ENCODE data around the gene ZNF775.

The ZNF775 gene

GRCh38 chr7:150378853-150379440, at the start of gene ZNF775:
Gene ZNF775 (plus strand): TSS chr7:150379330. CDS start chr7:150388471, 9,141 bp downstream.
- DNase-seq, result peak; percentile 96

- no peak for DNase-seq
These were observed 49.6 kb upstream of the ZNF775 start for GRCh38 chr7:150329331-150330120.

- DNase-seq, result no peak
These were observed 48.8 kb upstream of the ZNF775 start for GRCh38 chr7:150330211-150330885.

- no peak for DNase-seq
These were observed 46.1 kb upstream of the ZNF775 start for GRCh38 chr7:150332852-150333635.

GRCh38 chr7:150333659-150334058, 45.5 kb upstream of the ZNF775 start:
- no peak for DNase-seq

- DNase-seq, result no peak
These were observed 45.0 kb upstream of the ZNF775 start for GRCh38 chr7:150334108-150334507.

GRCh38 chr7:150335108-150335773, 43.9 kb upstream of the ZNF775 start:
- DNase-seq, result no peak

GRCh38 chr7:150335774-150336112, 43.4 kb upstream of the ZNF775 start:
- DNase-seq, result no peak

GRCh38 chr7:150336746-150337145, 42.4 kb upstream of the ZNF775 start:
- no peak for DNase-seq

GRCh38 chr7:150337179-150337578, 42.0 kb upstream of the ZNF775 start:
- DNase-seq, result no peak

GRCh38 chr7:150337659-150338081, 41.5 kb upstream of the ZNF775 start:
- no peak for DNase-seq

- DNase-seq, result no peak
These were observed 40.8 kb upstream of the ZNF775 start for GRCh38 chr7:150338166-150338829.

GRCh38 chr7:150339409-150339809, 39.7 kb upstream of the ZNF775 start:
- DNase-seq, result no peak

- no peak for DNase-seq
These were observed 38.9 kb upstream of the ZNF775 start for GRCh38 chr7:150340024-150340749.

GRCh38 chr7:150340875-150341262, 38.3 kb upstream of the ZNF775 start:
- DNase-seq, result no peak

- no peak for DNase-seq
These were observed 37.6 kb upstream of the ZNF775 start, which contains the start of gene RARRES2 for GRCh38 chr7:150341263-150342120. Gene RARRES2 (minus strand): TSS chr7:150341629. CDS start chr7:150340609, 1,020 bp downstream.

GRCh38 chr7:150342121-150342408, 37.1 kb upstream of the ZNF775 start:
- DNase-seq, result no peak

- DNase-seq, result no peak
These were observed 35.9 kb upstream of the ZNF775 start for GRCh38 chr7:150343225-150343624.

GRCh38 chr7:150344299-150344698, 34.8 kb upstream of the ZNF775 start:
- no peak for DNase-seq

GRCh38 chr7:150345012-150345411, 34.1 kb upstream of the ZNF775 start:
- no peak for DNase-seq

- DNase-seq, result no peak
These were observed 32.2 kb upstream of the ZNF775 start for GRCh38 chr7:150346922-150347321.

All from NCI-H774 (cell line).